Measurements from ENCODE around the gene ZNF429.
"Not testable (repeated sequence)": the region's sequence is repeated elsewhere in the genome, so short reads cannot be mapped to it uniquely, and the experiment has no call there.

DNA sequence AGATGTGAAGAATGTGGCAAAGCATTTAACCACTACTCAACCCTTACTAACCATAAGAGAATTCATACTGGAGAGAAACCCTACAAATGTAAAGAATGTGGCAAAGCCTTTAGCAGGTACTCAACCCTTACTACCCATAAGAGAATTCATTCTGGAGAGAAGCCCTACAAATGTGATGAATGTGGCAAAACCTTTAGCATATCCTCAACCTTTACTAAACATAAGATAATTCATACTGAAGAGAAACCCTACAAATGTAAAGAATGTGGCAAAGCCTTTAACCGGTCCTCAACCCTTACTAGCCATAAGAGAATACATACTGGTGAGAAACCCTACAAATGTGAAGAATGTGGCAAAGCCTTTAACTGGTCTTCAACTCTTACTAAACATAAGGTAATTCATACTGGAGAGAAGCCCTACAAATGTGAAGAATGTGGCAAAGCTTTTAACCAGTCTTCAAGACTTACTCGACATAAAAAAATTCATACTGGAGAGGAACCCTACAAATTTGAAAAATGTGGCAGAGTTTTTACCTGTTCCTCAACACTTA is 31.4 kb downstream of the ZNF429 start:
- TF ChIP-seq, protein P1, sequence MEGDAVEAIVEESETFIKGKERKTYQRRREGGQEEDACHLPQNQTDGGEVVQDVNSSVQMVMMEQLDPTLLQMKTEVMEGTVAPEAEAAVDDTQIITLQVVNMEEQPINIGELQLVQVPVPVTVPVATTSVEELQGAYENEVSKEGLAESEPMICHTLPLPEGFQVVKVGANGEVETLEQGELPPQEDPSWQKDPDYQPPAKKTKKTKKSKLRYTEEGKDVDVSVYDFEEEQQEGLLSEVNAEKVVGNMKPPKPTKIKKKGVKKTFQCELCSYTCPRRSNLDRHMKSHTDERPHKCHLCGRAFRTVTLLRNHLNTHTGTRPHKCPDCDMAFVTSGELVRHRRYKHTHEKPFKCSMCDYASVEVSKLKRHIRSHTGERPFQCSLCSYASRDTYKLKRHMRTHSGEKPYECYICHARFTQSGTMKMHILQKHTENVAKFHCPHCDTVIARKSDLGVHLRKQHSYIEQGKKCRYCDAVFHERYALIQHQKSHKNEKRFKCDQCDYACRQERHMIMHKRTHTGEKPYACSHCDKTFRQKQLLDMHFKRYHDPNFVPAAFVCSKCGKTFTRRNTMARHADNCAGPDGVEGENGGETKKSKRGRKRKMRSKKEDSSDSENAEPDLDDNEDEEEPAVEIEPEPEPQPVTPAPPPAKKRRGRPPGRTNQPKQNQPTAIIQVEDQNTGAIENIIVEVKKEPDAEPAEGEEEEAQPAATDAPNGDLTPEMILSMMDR (IDR thresholded peaks at IDR 0.05; ENCODE audit: low read depth, low read length), result not testable (repeated sequence)
- TF ChIP-seq POLR2A (IDR thresholded peaks at IDR 0.05; ENCODE audit: extremely low read depth, insufficient read length), result not testable (repeated sequence)

Data from NB4 (cell line).